Muscle layer of colon (tissue), 2 donors: ENCODE results near the gene FOXI3.

ENCODE experiments used
- H3K27ac ChIP-seq: one replicate; pipeline ENCODE4 v1.7.0; 2013; ENCODE audit warnings: low read depth, mild to moderate bottlenecking, low read length, moderate library complexity
- H3K27me3 ChIP-seq, 2 donors: one replicate each; pipeline ENCODE4 v1.7.0; 2013; ENCODE audit warnings: low read length in 2 of 2, mild to moderate bottlenecking in 2 of 2; ENCODE audit not compliant: insufficient read depth in 2 of 2, control insufficient read depth in 1 of 2
- H3K36me3 ChIP-seq: one replicate; pipeline ENCODE4 v1.7.0; 2013; ENCODE audit warnings: mild to moderate bottlenecking, low read length; ENCODE audit not compliant: insufficient read depth
- H3K4me1 ChIP-seq: one replicate; pipeline ENCODE4 v1.7.0; 2013; ENCODE audit warnings: mild to moderate bottlenecking, low read length; ENCODE audit not compliant: insufficient read depth
- H3K4me3 ChIP-seq, 2 donors: one replicate each; pipeline ENCODE4 v1.7.0; 2013; ENCODE audit warnings: low read length in 2 of 2, low read depth in 1 of 2, mild to moderate bottlenecking in 1 of 2, moderate library complexity in 1 of 2
- H3K9ac ChIP-seq: one replicate; pipeline ENCODE4 v1.7.0; 2013; ENCODE audit warnings: low read length
- H3K9me3 ChIP-seq: one replicate; pipeline ENCODE4 v1.7.0; 2013; ENCODE audit warnings: mild to moderate bottlenecking, low read length
- donor health status: abdominal sarcoma.
- donor health status: Adenocarcinoma of cecum.

The FOXI3 gene

GRCh38 chr2:88464153-88464552, 11.7 kb upstream of the FOXI3 start:
- no peak overlapping the region for H3K4me3 ChIP-seq
- H3K27me3 ChIP-seq = no peaks in the 10 kb centered on the region
- no peaks in the 10 kb centered on the region for H3K36me3 ChIP-seq
- H3K27ac ChIP-seq = no peak overlapping the region
- no peak overlapping the region for H3K9ac ChIP-seq
- no peaks in the 10 kb centered on the region for H3K4me1 ChIP-seq
- H3K9me3 ChIP-seq = no peaks in the 10 kb centered on the region

GRCh38 chr2:88458633-88459032, 6.1 kb upstream of the FOXI3 start:
- no peaks in the 10 kb centered on the region for H3K4me1 ChIP-seq
- H3K36me3 ChIP-seq = no peaks in the 10 kb centered on the region
- H3K9me3 ChIP-seq = no peaks in the 10 kb centered on the region
- H3K9ac ChIP-seq = no peak overlapping the region
- no peak overlapping the region for H3K27ac ChIP-seq
- H3K27me3 ChIP-seq = peaks cover 7 to 18% of the 10 kb centered on the region in 2 donors
- no peak overlapping the region for H3K4me3 ChIP-seq

- Histone ChIP-seq H3K9ac (no peak overlapping the region), H3K4me3 (no peak overlapping the region), H3K36me3 (no peaks in the 10 kb centered on the region), H3K9me3 (no peaks in the 10 kb centered on the region), H3K4me1 (no peaks in the 10 kb centered on the region), H3K27me3 (peaks cover 36 to 58% of the 10 kb centered on the region in 2 donors), H3K27ac (no peak overlapping the region)
Measured at GRCh38 chr2:88452980-88453582, 588 bp upstream of the FOXI3 start.

GRCh38 chr2:88451811-88452564, 505 bp downstream of the FOXI3 start:
- Histone ChIP-seq H3K9me3 (no peaks in the 10 kb centered on the region), H3K36me3 (no peaks in the 10 kb centered on the region), H3K27me3 (peaks cover 36 to 58% of the 10 kb centered on the region in 2 donors), H3K9ac (no peak overlapping the region), H3K27ac (no peak overlapping the region), H3K4me1 (no peaks in the 10 kb centered on the region), H3K4me3 (no peak overlapping the region)

GRCh38 chr2:88450925-88451810, 1.3 kb downstream of the FOXI3 start:
- Histone ChIP-seq H3K4me3 (no peak overlapping the region), H3K27ac (no peak overlapping the region), H3K36me3 (no peaks in the 10 kb centered on the region), H3K4me1 (no peaks in the 10 kb centered on the region), H3K27me3 (peaks cover 36 to 58% of the 10 kb centered on the region in 2 donors), H3K9ac (no peak overlapping the region), H3K9me3 (no peaks in the 10 kb centered on the region)

- H3K36me3 ChIP-seq = no peaks in the 10 kb centered on the region
- H3K27me3 ChIP-seq = peaks cover 36 to 54% of the 10 kb centered on the region in 2 donors
- H3K9me3 ChIP-seq = no peaks in the 10 kb centered on the region
Measured at GRCh38 chr2:88450186-88450585, 2.3 kb downstream of the FOXI3 start.

GRCh38 chr2:88448248-88448647, 4.2 kb downstream of the FOXI3 start:
- H3K4me3 ChIP-seq = no peak overlapping the region
- no peak overlapping the region for H3K27ac ChIP-seq
- peaks cover 26 to 36% of the 10 kb centered on the region in 2 donors for H3K27me3 ChIP-seq
- no peak overlapping the region for H3K9ac ChIP-seq
- H3K9me3 ChIP-seq = no peaks in the 10 kb centered on the region
- H3K36me3 ChIP-seq = no peaks in the 10 kb centered on the region
- no peaks in the 10 kb centered on the region for H3K4me1 ChIP-seq

More at GRCh38 chr2:88450186-88450585, 2.3 kb downstream of the FOXI3 start:
- Histone ChIP-seq H3K4me1 (no peaks in the 10 kb centered on the region), H3K4me3 (no peak overlapping the region), H3K27ac (no peak overlapping the region), H3K9ac (no peak overlapping the region)

GRCh38 chr2:88443353-88443938, 9.0 kb downstream of the FOXI3 start:
- H3K9ac ChIP-seq = no peak overlapping the region
- no peak overlapping the region for H3K27ac ChIP-seq
- no peaks in the 10 kb centered on the region for H3K27me3 ChIP-seq
- no peaks in the 10 kb centered on the region for H3K4me1 ChIP-seq
- no peaks in the 10 kb centered on the region for H3K9me3 ChIP-seq
- H3K36me3 ChIP-seq = no peaks in the 10 kb centered on the region
- H3K4me3 ChIP-seq = no peak overlapping the region

- no peak overlapping the region for H3K27ac ChIP-seq
- H3K4me1 ChIP-seq = no peaks in the 10 kb centered on the region
- H3K9me3 ChIP-seq = no peaks in the 10 kb centered on the region
- no peaks in the 10 kb centered on the region for H3K27me3 ChIP-seq
- H3K9ac ChIP-seq = no peak overlapping the region
- H3K36me3 ChIP-seq = no peaks in the 10 kb centered on the region
- no peak overlapping the region for H3K4me3 ChIP-seq
Measured at GRCh38 chr2:88442473-88442872, 10.0 kb downstream of the FOXI3 start.

GRCh38 chr2:88442061-88442460, 10.4 kb downstream of the FOXI3 start:
- Histone ChIP-seq H3K27me3 (no peaks in the 10 kb centered on the region), H3K4me3 (no peak overlapping the region), H3K4me1 (no peaks in the 10 kb centered on the region), H3K36me3 (no peaks in the 10 kb centered on the region), H3K27ac (no peak overlapping the region), H3K9me3 (no peaks in the 10 kb centered on the region), H3K9ac (no peak overlapping the region)

- Histone ChIP-seq H3K36me3 (no peaks in the 10 kb centered on the region), H3K9ac (no peak overlapping the region), H3K4me1 (no peaks in the 10 kb centered on the region), H3K9me3 (no peaks in the 10 kb centered on the region), H3K27me3 (no peaks in the 10 kb centered on the region), H3K4me3 (no peak overlapping the region), H3K27ac (no peak overlapping the region)
Measured at GRCh38 chr2:88437010-88437409, 15.5 kb downstream of the FOXI3 start.
